Effector CD8-positive, alpha-beta T cell (primary cell): ENCODE results near the gene NEXMIF.
"Not testable (repeated sequence)": the region's sequence is repeated elsewhere in the genome, so short reads cannot be mapped to it uniquely, and the experiment has no call there.

ENCODE experiments used
- DNase-seq: peaks from one replicate; lab custom pipeline; 2025; lab: John Stamatoyannopoulos, UW

The NEXMIF gene

DNA sequence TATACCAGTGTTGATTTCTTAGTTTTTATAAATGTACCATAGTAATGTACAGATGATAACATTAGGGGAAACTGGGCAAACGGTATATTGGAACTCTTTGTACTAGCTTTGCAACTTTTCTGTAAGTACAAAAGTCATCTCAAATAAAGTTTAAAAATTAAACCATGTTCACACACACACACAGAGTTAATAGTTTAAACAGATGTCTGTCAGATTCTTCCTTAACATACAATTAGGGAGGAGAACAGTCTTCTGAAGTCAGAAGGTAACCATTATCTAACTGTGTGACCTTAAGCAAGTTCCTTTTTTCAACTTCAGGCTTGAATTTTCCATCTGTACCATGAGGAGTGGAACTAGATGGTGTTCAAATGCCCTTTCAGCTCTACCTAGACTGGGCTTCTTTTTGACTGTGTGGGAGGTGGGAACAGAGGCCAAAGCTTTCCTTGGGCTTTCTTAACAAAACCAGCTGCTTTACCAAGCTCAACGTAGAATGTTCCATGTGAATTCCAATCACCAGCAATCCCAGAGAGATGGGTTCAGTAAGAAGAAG, 127.8 kb downstream of the NEXMIF start:
- no peak for DNase-seq

DNA sequence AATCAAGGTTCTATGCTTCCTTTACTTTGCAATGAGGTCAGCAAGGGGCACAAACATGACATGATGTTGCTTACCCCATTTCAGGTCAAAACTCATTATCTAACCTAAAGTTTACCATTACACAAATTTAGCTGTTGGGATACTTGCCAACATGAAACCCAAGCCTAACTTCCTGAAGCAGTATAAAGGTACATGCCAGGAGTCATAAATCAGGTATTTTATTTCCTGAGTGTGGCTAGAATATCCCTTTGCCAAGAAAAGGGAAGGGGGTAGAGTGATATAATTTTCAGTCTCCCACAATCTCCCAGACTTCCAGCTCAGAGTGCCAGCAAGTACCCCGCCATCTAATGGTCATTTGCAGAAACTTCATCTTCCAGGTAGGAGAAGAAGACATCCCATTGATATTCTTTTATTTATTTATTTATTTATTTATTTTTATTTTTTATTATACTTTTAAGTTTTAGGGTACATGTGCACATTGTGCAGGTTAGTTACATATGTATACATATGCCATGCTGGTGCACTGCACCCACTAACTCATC, 136.6 kb downstream of the NEXMIF start:
- DNase-seq: no peak

DNA sequence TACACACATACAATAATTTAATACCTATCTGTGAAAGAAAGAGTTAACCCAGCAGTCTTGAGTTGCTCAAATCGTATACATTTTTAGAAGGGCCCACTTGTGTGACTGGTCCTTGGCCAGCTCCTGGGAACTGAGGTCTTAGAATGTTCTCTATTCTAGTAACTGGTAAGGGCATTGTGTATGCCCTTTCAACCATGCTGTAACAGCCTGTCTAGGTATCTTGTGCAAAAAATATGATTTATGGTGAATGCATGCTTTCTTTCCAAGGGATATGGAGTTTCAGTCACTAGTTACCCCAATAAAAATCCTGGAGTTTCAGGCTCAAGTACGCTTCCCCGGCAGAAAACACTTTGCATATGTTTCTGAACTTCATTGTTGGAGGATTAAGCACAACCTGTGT, 140.6 kb downstream of the NEXMIF start:
- no peak for DNase-seq

DNA sequence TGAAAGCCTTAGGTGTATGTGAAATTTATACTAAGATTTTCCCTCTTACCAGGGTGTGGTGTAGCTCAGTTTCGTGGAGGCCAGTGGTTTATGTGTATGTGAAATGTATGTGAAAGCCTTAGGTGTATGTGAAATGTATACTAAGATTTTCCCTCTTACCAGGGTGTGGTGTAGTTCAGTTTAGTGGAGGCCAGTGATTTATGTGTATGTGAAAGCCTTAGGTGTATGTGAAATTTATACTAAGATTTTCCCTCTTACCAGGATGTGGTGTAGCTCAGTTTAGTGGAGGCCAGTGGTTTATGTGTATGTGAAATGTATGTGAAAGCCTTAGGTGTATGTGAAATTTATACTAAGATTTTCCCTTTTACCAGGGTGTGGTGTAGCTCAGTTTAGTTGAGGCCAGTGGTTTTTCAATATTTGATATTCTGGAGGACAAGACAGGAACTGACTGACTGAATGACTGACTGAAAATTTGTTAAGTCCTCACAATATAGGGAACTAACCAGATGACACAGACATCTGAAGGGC, 143.7 kb downstream of the NEXMIF start:
- DNase-seq: no peak

DNA sequence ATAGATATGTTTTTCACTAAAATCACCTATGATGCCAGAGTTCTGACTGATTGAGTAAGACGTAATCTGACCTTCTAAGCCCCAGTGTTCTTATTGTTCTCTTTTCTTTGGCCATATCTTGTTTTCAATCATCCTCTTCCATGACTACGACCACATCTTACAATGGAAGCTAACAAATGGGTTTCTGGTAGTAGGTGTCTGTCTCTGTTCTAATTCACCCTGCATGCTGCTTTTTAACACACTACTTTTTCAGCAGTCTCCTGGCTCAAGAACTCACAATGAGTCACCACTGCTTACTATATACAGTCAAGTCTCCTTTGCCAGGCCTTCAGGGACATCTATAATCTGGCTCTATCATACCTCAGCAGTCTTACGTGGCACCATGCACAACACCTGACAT, 146.1 kb downstream of the NEXMIF start:
- no peak for DNase-seq

DNA sequence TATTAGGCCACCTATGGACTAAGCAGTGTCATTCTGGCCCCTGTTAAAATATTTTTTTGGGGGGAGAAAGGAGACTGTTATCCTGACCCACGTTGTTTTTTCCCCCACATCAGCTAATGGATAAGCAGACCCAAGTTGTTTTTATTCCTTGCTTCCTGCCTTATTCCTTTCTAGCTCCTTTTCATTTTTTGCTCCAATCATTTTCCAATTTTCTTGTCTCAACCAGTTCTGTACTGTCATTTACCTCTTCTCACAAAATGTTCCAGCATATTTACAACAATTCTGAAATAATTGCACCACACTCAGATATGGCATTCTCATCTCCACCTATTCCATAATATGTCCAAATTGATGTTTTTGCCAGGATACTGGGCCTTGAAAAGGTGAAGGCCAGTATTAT, 150.3 kb downstream of the NEXMIF start:
- DNase-seq: no peak

DNA sequence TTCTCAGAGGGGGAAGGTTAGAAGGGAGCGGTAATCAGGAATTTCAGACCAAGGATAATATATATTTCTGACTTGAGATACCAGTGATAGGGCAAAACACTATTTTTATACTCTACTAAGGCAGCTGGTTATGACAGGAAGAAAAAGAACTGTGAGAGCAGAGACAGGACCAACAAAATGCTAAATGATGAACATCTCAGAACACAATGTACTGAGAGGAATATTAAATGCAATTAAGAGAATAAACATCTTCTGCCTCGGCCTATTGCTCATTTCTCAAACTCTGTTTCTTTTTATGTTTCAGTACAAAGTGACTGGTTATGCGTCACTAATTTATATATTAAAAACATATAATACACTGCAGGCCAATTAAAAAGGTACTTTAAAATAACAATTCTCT, 188.8 kb downstream of the NEXMIF start:
- no peak for DNase-seq

DNA sequence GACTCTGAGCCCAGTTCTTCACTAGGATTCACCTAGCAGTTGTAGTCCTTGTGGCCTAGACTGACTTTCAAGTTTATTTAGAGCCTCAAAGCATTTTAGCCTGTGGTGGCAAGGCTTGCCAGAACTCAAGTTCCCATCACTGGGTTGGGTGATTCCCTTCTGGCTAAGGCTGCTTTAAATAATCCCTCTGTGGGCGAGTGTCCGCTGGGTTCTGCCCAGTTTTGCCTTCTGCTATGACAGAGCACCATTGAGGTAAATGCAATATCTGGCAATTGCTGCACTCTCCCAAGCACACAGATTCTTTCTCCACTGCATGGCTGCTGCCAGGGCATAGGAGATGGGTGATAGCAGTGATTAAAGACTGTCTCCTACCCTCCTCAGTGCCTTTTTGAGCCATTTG, 220.0 kb downstream of the NEXMIF start:
- no peak for DNase-seq

DNA sequence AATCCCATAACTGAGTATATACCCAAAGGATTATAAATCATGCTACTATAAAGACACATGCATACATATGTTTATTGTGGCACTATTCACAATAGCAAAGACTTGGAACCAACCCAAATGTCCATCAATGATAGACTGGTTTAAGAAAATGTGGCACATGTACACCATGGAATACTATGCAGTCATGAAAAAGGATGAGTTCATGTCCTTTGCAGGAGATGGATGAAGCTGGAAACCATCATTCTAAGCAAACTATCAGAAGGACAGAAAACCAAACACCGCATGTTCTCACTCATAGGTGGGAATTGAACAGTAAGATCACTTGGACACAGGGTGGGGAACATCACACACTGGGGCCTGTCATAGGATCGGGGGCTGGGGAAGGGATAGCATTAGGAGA, 223.9 kb downstream of the NEXMIF start:
- not testable (repeated sequence) for DNase-seq

DNA sequence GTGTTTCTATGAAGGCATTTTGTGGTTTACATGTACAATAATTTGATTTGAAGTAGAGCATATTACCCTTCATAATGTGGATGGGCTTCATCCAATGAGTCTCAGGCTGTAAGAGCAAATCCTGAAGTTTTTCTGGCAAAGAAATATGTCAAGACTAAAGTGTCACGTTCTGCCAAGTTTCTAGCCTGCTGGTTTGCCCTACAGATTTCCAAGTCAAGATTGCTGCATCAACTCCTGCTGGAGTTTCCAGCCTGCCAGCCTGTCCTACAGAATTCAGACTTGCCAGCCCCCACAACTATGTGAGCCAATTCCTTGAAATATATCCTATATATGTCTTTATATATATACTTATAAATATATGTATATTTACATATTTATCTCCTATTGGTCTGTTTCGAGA, 240.8 kb downstream of the NEXMIF start:
- no peak for DNase-seq
